CD4-positive, alpha-beta T cell treated with Interferon alpha-2 for 1 hour (primary cell): ENCODE data around the gene FA2H.
"Not testable (repeated sequence)": the region's sequence is repeated elsewhere in the genome, so short reads cannot be mapped to it uniquely, and the experiment has no call there.

Experiments
- DNase-seq, 2 donors: peaks; one replicate each; pipeline ENCODE4 v3.0.0-alpha.2; 2020 to 2022

The FA2H gene

GRCh38 chr16:74668877-74669276 is 105.7 kb downstream of the FA2H start:
- not testable (repeated sequence) for DNase-seq

DNA sequence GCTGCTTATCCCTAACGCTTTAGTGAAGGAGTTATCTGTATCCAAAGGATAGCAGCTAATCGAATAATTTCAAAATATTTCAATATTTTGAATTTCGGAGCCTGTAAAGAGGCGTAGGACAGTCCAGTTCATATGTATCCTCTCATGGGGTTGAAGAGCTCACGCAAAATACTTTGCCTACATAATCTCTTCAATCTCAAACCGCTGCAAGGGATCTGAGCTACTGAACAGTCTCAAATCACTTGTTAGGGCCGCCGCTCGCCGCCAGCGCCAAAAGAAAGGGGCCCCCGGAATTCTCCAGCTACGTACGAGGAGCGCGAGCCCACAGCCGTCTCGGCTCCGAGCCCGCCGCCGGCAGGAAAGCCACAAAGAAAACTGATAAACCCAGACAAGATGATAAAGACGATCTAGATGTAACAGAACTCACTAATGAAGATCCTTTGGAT is 107.3 kb downstream of the FA2H start:
- peak in 1 of 2 donors; percentile 20 for DNase-seq

- DNase-seq: peak; percentile 98 to 99
Measured at GRCh38 chr16:74666425-74667254, 108.0 kb downstream of the FA2H start, which contains the start of gene RFWD3. Gene RFWD3 (minus strand): TSS chr16:74666877. CDS start chr16:74661449, 5,428 bp downstream.

GRCh38 chr16:74666010-74666421 is 108.6 kb downstream of the FA2H start:
- no peak for DNase-seq
